Trophoblast cell (in vitro differentiated cells and primary cell): ENCODE data around the gene COG2.

ENCODE experiments used
- DNase-seq, 2 donors: peaks; one replicate each; pipeline ENCODE4 v3.0.0-alpha.2; 2016
- H2AFZ ChIP-seq: 2 replicates; pipeline ENCODE4 v1.6.1; 2013; ENCODE audit warnings: low read length, moderate library complexity, mild to moderate bottlenecking; ENCODE audit not compliant: insufficient read depth, poor library complexity
- H2AK5ac ChIP-seq: 2 replicates; pipeline ENCODE4 v1.6.1; 2013; ENCODE audit warnings: mild to moderate bottlenecking, low read length
- H2BK120ac ChIP-seq: 2 replicates; pipeline ENCODE4 v1.6.1; 2013; ENCODE audit warnings: low read length, mild to moderate bottlenecking, moderate library complexity; ENCODE audit not compliant: insufficient read depth, poor library complexity
- H2BK12ac ChIP-seq: 2 replicates; pipeline ENCODE4 v1.6.1; 2013; ENCODE audit warnings: mild to moderate bottlenecking, low read length, moderate library complexity
- H2BK5ac ChIP-seq: 2 replicates; pipeline ENCODE4 v1.6.1; 2013; ENCODE audit warnings: low read length, low read depth, moderate library complexity, mild to moderate bottlenecking; ENCODE audit not compliant: poor library complexity
- H3K14ac ChIP-seq: 2 replicates; pipeline ENCODE4 v1.6.1; 2013; ENCODE audit warnings: mild to moderate bottlenecking, low read length
- H3K18ac ChIP-seq: 2 replicates; pipeline ENCODE4 v1.6.1; 2013; ENCODE audit warnings: mild to moderate bottlenecking, low read length
- H3K23ac ChIP-seq: 2 replicates; pipeline ENCODE4 v1.6.1; 2013; ENCODE audit warnings: low read length
- H3K27ac ChIP-seq: 2 replicates; pipeline ENCODE4 v1.5.1; 2013; ENCODE audit warnings: low read depth, mild to moderate bottlenecking, inconsistent platforms, low read length, moderate library complexity
- H3K27me3 ChIP-seq: 2 replicates; pipeline ENCODE4 v1.6.1; 2013; ENCODE audit warnings: inconsistent platforms, mild to moderate bottlenecking, low read length, moderate library complexity; ENCODE audit not compliant: insufficient read depth
- H3K36me3 ChIP-seq, 2 experiments: 1 replicate in 1 of 2; 2 replicates in 1 of 2; pipeline ENCODE4 v1.6.1; 2013; ENCODE audit warnings: low read length in 2 of 2, mild to moderate bottlenecking in 2 of 2, moderate library complexity in 1 of 2; ENCODE audit not compliant: insufficient read depth in 2 of 2, control insufficient read depth in 1 of 2
- H3K4ac ChIP-seq: 2 replicates; pipeline ENCODE4 v1.6.1; 2013; ENCODE audit warnings: low read depth, mild to moderate bottlenecking, low read length, moderate library complexity
- H3K4me1 ChIP-seq, 2 experiments: 1 replicate in 1 of 2; 2 replicates in 1 of 2; pipeline ENCODE4 v1.6.1; 2013; ENCODE audit warnings: low read length in 2 of 2, mild to moderate bottlenecking in 2 of 2, moderate library complexity in 1 of 2; ENCODE audit not compliant: insufficient read depth in 2 of 2, control insufficient read depth in 1 of 2
- H3K4me2 ChIP-seq: 2 replicates; pipeline ENCODE4 v1.6.1; 2013; ENCODE audit warnings: inconsistent platforms, mild to moderate bottlenecking, low read length, moderate library complexity
- H3K4me3 ChIP-seq: 2 replicates; pipeline ENCODE4 v1.5.1; 2013; ENCODE audit warnings: mild to moderate bottlenecking, low read depth, low read length, inconsistent platforms
- H3K79me1 ChIP-seq: one replicate; pipeline ENCODE4 v1.6.1; 2013; ENCODE audit warnings: low read length
- H3K79me2 ChIP-seq: 2 replicates; pipeline ENCODE4 v1.6.1; 2013; ENCODE audit warnings: low read length, mild to moderate bottlenecking; ENCODE audit not compliant: control insufficient read depth, insufficient read depth, poor library complexity
- H3K9ac ChIP-seq: 2 replicates; pipeline ENCODE4 v1.6.1; 2013; ENCODE audit warnings: mild to moderate bottlenecking, low read length
- H3K9me3 ChIP-seq: 2 replicates; pipeline ENCODE4 v1.6.1; 2013; ENCODE audit warnings: low read depth, mild to moderate bottlenecking, control low read depth, inconsistent platforms, low read length; ENCODE audit not compliant: insufficient read depth
- H4K12ac ChIP-seq: 2 replicates; pipeline ENCODE4 v1.6.1; 2013; ENCODE audit warnings: low read depth, mild to moderate bottlenecking, low read length, moderate library complexity
- H4K8ac ChIP-seq: 2 replicates; pipeline ENCODE4 v1.6.1; 2013; ENCODE audit warnings: low read depth, mild to moderate bottlenecking, low read length, moderate library complexity
- H4K91ac ChIP-seq: one replicate; pipeline ENCODE4 v1.6.1; 2013; ENCODE audit warnings: low read depth, mild to moderate bottlenecking, low read length, moderate library complexity
- WGBS: extraction: QIAGEN DNeasy Blood & Tissue Kit; methylation state at CpG from one replicate; pipeline ENCODE4 v1.1.7; 2013; ENCODE audit warnings: missing lambda C conversion rate; ENCODE audit not compliant: insufficient read length, insufficient coverage; ENCODE audit errors: extremely low coverage; 5-methylcytosine and 5-hydroxymethylcytosine counted together

The COG2 gene

GRCh38 chr1:230686747-230687146, 44.5 kb downstream of the COG2 start:
- Histone ChIP-seq H2BK5ac (no peak overlapping the region), H3K4me1 (peaks cover 3% of the 10 kb centered on the region in 2 experiments), H3K9me3 (peaks cover 2% of the 10 kb centered on the region), H3K79me2 (no peaks in the 10 kb centered on the region), H2BK12ac (no peak overlapping the region), H4K12ac (no peak overlapping the region), H4K8ac (no peak overlapping the region), H3K4ac (no peak overlapping the region), H3K27ac (no peak overlapping the region), H3K4me2 (no peak overlapping the region), H2BK120ac (no peak overlapping the region), H3K79me1 (no peaks in the 10 kb centered on the region), H3K23ac (no peak overlapping the region), H3K18ac (no peak overlapping the region), H2AFZ (no peak overlapping the region), H3K36me3 (peaks cover 20 to 33% of the 10 kb centered on the region in 2 experiments), H3K27me3 (no peaks in the 10 kb centered on the region), H2AK5ac (no peak overlapping the region), H4K91ac (no peak overlapping the region), H3K14ac (no peak overlapping the region), H3K4me3 (no peak overlapping the region), H3K9ac (no peak overlapping the region)
- no CpG with 5 or more reads among the region's 5 CpGs for WGBS
- no peak for DNase-seq

GRCh38 chr1:230690101-230690500, 47.8 kb downstream of the COG2 start:
- Histone ChIP-seq H2AFZ (no peak overlapping the region), H3K36me3 (peaks cover 24 to 34% of the 10 kb centered on the region in 2 experiments), H3K4ac (no peak overlapping the region), H3K14ac (no peak overlapping the region), H3K4me2 (no peak overlapping the region), H3K79me2 (no peaks in the 10 kb centered on the region), H3K23ac (no peak overlapping the region), H3K9ac (no peak overlapping the region), H3K9me3 (peaks cover 2% of the 10 kb centered on the region), H3K79me1 (no peaks in the 10 kb centered on the region), H2BK120ac (no peak overlapping the region), H3K18ac (no peak overlapping the region), H2BK12ac (no peak overlapping the region), H2BK5ac (no peak overlapping the region), H3K4me3 (no peak overlapping the region), H3K27me3 (no peaks in the 10 kb centered on the region), H3K27ac (no peak overlapping the region), H4K12ac (no peak overlapping the region), H3K4me1 (peaks cover 0 to 3% of the 10 kb centered on the region in 2 experiments), H4K91ac (no peak overlapping the region), H4K8ac (no peak overlapping the region), H2AK5ac (no peak overlapping the region)
- no CpG with 5 or more reads among the region's 9 CpGs for WGBS
- DNase-seq = no peak

GRCh38 chr1:230691615-230692014, 49.3 kb downstream of the COG2 start:
- no peak overlapping the region for H3K27ac ChIP-seq
- H3K4ac ChIP-seq = no peak overlapping the region
- H3K36me3 ChIP-seq = peaks cover 22 to 31% of the 10 kb centered on the region in 2 experiments
- no peak overlapping the region for H3K4me3 ChIP-seq
- no peaks in the 10 kb centered on the region for H3K27me3 ChIP-seq
- no CpG with 5 or more reads among the region's 10 CpGs for WGBS
- H2AFZ ChIP-seq = no peak overlapping the region
- H3K23ac ChIP-seq = no peak overlapping the region
- H4K8ac ChIP-seq = no peak overlapping the region
- H4K12ac ChIP-seq = no peak overlapping the region
- no peak overlapping the region for H4K91ac ChIP-seq
- no peak overlapping the region for H2BK5ac ChIP-seq
- no peak overlapping the region for H3K14ac ChIP-seq
- peaks cover 0 to 3% of the 10 kb centered on the region in 2 experiments for H3K4me1 ChIP-seq
- no peak overlapping the region for H2AK5ac ChIP-seq
- no peaks in the 10 kb centered on the region for H3K79me1 ChIP-seq
- no peak overlapping the region for H2BK12ac ChIP-seq
- peaks cover 2% of the 10 kb centered on the region for H3K9me3 ChIP-seq
- no peak overlapping the region for H3K9ac ChIP-seq
- no peak overlapping the region for H3K18ac ChIP-seq
- H3K79me2 ChIP-seq = no peaks in the 10 kb centered on the region
- no peak overlapping the region for H2BK120ac ChIP-seq
- DNase-seq = no peak
- no peak overlapping the region for H3K4me2 ChIP-seq

GRCh38 chr1:230693221-230693620, 50.9 kb downstream of the COG2 start:
- no peak overlapping the region for H2BK12ac ChIP-seq
- no peak overlapping the region for H2AK5ac ChIP-seq
- no peak for DNase-seq
- no peak overlapping the region for H4K8ac ChIP-seq
- no peak overlapping the region for H3K4ac ChIP-seq
- H4K91ac ChIP-seq = no peak overlapping the region
- no peak overlapping the region for H3K14ac ChIP-seq
- H3K36me3 ChIP-seq = peaks cover 18 to 26% of the 10 kb centered on the region in 2 experiments
- no peak overlapping the region for H4K12ac ChIP-seq
- H3K4me3 ChIP-seq = no peak overlapping the region
- no peak overlapping the region for H2BK5ac ChIP-seq
- peaks cover 0 to 3% of the 10 kb centered on the region in 2 experiments for H3K4me1 ChIP-seq
- no CpG with 5 or more reads among the region's 6 CpGs for WGBS
- no peak overlapping the region for H2BK120ac ChIP-seq
- H3K79me2 ChIP-seq = no peaks in the 10 kb centered on the region
- H3K4me2 ChIP-seq = no peak overlapping the region
- H3K9me3 ChIP-seq = peaks cover 2% of the 10 kb centered on the region
- no peaks in the 10 kb centered on the region for H3K27me3 ChIP-seq
- no peak overlapping the region for H3K23ac ChIP-seq
- no peak overlapping the region for H3K9ac ChIP-seq
- H2AFZ ChIP-seq = no peak overlapping the region
- H3K27ac ChIP-seq = no peak overlapping the region
- no peak overlapping the region for H3K18ac ChIP-seq
- no peaks in the 10 kb centered on the region for H3K79me1 ChIP-seq
